Measurements from ENCODE around the gene QPCTL. TPM values are rescaled to one million over a fixed set of nuclear protein-coding genes. Genes with fewer than 3 reads are reported as not detected.
"Not testable (repeated sequence)": the region's sequence is repeated elsewhere in the genome, so short reads cannot be mapped to it uniquely, and the experiment has no call there.

QPCTL gene
- total RNA-seq, 1 donor from 2014 or later: 11.6 TPM

- TF ChIP-seq CTCF (IDR thresholded peaks at IDR 0.05; ENCODE audit: insufficient read depth, low read length, severe bottlenecking): no peak
- H3K27me3 ChIP-seq (ENCODE audit: control insufficient read depth, insufficient read depth, low read length): no peaks in the 10 kb centered on the region
- peak overlapping the region; percentile 48 for H3K4me3 ChIP-seq (ENCODE audit: low read depth, low read length)
- H3K36me3 ChIP-seq (ENCODE audit: control insufficient read depth, insufficient read depth, low read length): peaks cover 16% of the 10 kb centered on the region
- DNase-seq (ENCODE audit: low read depth) (peak; percentile 52), FAIRE-seq (no peak)
Observed at GRCh38 chr19:45716359-45717130, 24.1 kb downstream of the QPCTL start.

- TF ChIP-seq CTCF (IDR thresholded peaks at IDR 0.05; ENCODE audit: insufficient read depth, low read length, severe bottlenecking): peak; percentile 18
- peaks cover 12% of the 10 kb centered on the region for H3K36me3 ChIP-seq (ENCODE audit: control insufficient read depth, insufficient read depth, low read length)
- DNase-seq (ENCODE audit: low read depth) (peak; percentile 93), FAIRE-seq (no peak)
- H3K27me3 ChIP-seq (ENCODE audit: control insufficient read depth, insufficient read depth, low read length): no peaks in the 10 kb centered on the region
- peak overlapping the region; percentile 48 for H3K4me3 ChIP-seq (ENCODE audit: low read depth, low read length)
Observed at GRCh38 chr19:45717131-45717982, 24.9 kb downstream of the QPCTL start.

- FAIRE-seq (no peak), DNase-seq (ENCODE audit: low read depth) (no peak)
- H3K4me3 ChIP-seq (ENCODE audit: low read depth, low read length): peak overlapping the region; percentile 48
- TF ChIP-seq CTCF (IDR thresholded peaks at IDR 0.05; ENCODE audit: insufficient read depth, low read length, severe bottlenecking): no peak
- H3K36me3 ChIP-seq (ENCODE audit: control insufficient read depth, insufficient read depth, low read length): peaks cover 6% of the 10 kb centered on the region
- H3K27me3 ChIP-seq (ENCODE audit: control insufficient read depth, insufficient read depth, low read length): no peaks in the 10 kb centered on the region
Observed at GRCh38 chr19:45717983-45718650, 25.7 kb downstream of the QPCTL start.

- H3K36me3 ChIP-seq (ENCODE audit: control insufficient read depth, insufficient read depth, low read length); FAIRE-seq: not testable (repeated sequence)
Observed at GRCh38 chr19:45720065-45720464, 27.6 kb downstream of the QPCTL start.

GRCh38 chr19:45728683-45729082, 36.2 kb downstream of the QPCTL start:
- H3K4me3 ChIP-seq (ENCODE audit: low read depth, low read length); H3K36me3 ChIP-seq (ENCODE audit: control insufficient read depth, insufficient read depth, low read length); H3K27me3 ChIP-seq (ENCODE audit: control insufficient read depth, insufficient read depth, low read length); FAIRE-seq; DNase-seq (ENCODE audit: low read depth): not testable (repeated sequence)

More at GRCh38 chr19:45720065-45720464, 27.6 kb downstream of the QPCTL start:
- not testable (repeated sequence) for H3K4me3 ChIP-seq (ENCODE audit: low read depth, low read length); DNase-seq (ENCODE audit: low read depth); H3K27me3 ChIP-seq (ENCODE audit: control insufficient read depth, insufficient read depth, low read length)

GRCh38 chr19:45729800-45730290, 37.4 kb downstream of the QPCTL start:
- no peaks in the 10 kb centered on the region for H3K27me3 ChIP-seq (ENCODE audit: control insufficient read depth, insufficient read depth, low read length)
- FAIRE-seq: no peak
- peaks cover 1% of the 10 kb centered on the region for H3K36me3 ChIP-seq (ENCODE audit: control insufficient read depth, insufficient read depth, low read length)
- H3K4me3 ChIP-seq (ENCODE audit: low read depth, low read length): peak overlapping the region; percentile 70
- peak; percentile 60 for DNase-seq (ENCODE audit: low read depth)
- no peak for TF ChIP-seq CTCF (IDR thresholded peaks at IDR 0.05; ENCODE audit: insufficient read depth, low read length, severe bottlenecking)
